GM19463 (cell line): Measurements from ENCODE around the gene SPOPL.
"Not testable (repeated sequence)": the region's sequence is repeated elsewhere in the genome, so short reads cannot be mapped to it uniquely, and the experiment has no call there.

Experiments used
- ATAC-seq: cut with Tn5 transposase; IDR thresholded peaks from one replicate; pipeline ENCODE4 v1.9.1; 2021; ENCODE audit warnings: mild to moderate bottlenecking, moderate library complexity; ENCODE audit not compliant: unreplicated experiment

SPOPL gene

DNA sequence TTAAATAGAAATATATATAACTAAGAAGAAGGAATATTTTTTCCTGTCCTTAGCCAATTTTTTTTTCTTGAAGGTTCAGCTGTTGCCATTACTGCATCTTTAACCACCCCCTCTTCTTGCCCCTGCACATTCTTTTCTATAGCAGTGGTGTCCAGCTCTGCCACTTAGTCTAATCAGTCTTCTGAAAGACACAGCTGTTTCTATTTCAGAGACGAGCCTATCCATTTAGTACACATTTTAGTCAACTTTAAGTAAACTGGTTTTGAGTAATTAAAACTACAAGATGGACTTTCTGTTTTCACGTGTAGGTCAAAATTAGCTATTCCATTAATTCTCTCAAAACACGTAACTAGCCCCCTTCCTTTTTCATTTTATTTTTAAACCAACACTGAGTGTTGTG is 21.0 kb downstream of the SPOPL start:
- ATAC-seq: peak; percentile 70

DNA sequence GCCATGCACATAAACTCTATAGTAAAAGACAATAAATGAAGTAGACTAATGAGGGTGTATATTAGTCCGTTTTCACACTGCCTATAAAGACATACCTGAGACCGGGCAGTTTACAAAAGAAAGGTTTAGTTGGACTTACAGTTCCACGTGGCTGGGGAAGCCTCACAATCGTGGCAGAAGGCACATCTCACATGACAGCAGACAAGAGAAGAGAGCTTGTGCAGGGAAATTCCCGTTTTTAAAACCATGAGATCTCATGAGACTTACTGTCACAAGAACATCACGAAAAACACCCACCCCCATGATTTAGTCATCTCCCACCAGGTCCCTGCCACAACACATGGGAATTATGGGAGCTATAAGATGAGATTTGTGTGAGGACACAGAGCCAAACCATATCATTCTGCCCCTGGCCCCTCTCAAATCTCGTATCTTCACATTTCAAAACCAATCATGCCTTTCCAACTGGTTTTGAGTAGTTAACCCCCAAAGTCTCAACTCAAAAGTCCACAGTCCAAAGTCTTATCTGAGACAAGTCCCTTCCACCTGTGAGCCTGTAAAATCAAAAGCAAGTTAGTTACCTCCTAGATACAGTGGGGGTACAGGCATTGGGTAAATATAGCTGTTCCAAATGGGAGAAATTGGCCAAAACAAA is 21.6 kb downstream of the SPOPL start:
- ATAC-seq: peak; percentile 57

DNA sequence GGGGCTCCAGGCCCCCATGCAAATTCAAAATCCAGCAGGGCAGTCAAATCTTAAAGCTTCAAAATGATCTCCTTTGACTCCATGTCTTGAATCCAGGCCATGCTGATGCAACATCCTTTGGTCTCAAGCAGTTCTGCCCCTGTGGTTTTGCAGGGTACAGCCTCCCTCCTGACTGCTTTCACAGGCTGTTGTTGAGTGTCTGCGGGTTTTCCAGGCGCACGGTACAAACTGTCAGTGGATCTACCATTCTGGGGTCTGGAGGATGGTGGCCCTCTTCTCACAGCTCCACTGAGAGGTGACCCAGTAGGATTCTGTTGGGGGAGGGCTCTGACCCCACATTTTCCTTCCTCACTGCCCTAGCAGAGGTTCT is 22.1 kb downstream of the SPOPL start:
- ATAC-seq: not testable (repeated sequence)

DNA sequence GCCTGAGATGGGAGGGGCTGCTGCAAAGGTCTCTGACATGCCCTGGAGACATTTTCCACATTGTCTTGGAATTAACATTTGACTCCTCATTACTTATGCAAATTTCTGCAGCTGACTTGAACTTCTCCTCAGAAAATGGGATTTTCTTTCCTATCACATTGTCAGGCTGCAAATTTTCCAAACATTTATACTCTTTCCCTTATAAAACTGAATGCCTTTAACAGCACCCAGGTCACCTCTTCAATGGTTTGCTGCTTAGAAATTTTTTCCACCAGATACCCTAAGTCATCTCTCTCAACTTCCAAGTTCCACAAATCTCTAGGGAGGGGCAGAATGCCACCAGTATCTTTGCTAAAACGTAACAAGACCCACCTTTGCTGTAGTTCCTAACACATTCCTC is 22.8 kb downstream of the SPOPL start:
- ATAC-seq: not testable (repeated sequence)

DNA sequence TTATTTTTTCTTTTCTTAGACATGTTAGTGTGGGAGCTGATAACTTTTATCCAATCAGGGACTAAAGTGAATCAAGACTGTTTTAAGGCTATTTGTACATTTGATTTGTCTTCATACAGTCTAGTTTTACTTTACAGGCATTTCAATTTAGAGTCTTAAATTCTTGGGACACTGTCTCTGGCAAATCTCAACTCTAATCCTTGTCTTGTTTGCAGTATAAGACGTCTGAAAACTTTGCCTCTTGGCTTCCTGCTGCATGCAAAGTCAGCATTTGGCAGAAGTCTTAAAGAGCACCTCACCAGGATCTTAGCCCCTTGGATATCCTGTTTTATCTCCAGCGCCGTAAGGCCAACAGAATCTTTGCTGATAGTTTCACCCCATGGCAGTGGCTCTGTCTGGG is 30.3 kb downstream of the SPOPL start:
- no peak for ATAC-seq

DNA sequence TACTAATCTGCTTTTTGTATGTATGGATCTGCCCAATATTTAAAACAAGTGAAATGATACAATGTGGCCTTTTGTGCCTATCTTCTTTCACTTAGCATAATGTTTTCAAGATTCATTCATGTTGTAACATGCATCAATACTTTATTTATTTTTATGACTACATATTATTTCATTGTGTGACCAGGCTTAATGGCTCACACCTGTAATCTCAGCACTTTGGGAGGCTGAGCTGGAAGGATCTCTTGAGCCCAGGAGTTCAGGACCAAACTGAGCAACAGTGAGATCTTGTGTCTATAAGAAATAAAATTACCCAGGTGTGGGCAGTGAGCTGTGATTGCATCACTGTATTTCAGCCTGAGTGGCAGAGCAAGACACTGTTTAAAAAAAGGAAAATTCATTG is 33.2 kb downstream of the SPOPL start:
- no peak for ATAC-seq

DNA sequence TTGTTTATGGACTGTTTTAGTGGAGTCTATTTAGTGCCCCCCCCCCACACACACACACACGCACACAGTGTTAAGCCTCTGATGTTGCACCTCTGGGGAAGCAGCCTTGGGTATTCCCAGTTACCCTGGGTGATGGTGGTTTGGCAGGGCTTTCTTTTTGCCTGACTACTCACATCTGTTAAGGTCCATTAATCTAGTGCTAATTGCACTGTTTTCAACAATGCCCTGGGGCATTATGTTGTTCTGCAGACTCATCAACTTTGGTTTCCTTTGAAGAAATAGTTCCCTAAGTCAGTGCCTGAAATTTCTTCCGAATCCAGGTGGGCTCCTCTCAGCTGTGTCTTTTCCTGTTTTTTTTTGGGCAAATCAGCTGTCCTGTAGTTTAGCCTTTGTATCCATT is 34.7 kb downstream of the SPOPL start:
- ATAC-seq: peak; percentile 73

DNA sequence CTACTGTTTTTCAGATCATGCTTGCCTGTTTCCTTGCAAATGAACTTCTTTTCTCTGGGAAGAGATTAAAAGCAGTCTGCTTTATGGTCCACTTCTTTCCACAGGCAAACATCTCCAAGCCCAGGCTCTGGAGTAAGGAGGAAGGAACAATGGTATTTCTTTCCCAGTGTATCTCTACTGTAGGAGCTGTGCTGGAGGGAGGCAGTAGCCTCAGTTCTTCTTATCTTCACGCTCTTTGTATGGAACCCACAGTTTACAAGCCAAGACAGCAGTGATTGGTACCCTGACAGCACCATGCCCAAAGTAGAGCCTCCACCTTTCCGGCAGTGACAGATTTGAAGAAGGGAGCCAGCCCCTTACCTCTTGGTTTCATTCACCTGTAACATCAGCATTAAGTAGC is 35.2 kb downstream of the SPOPL start:
- no peak for ATAC-seq

DNA sequence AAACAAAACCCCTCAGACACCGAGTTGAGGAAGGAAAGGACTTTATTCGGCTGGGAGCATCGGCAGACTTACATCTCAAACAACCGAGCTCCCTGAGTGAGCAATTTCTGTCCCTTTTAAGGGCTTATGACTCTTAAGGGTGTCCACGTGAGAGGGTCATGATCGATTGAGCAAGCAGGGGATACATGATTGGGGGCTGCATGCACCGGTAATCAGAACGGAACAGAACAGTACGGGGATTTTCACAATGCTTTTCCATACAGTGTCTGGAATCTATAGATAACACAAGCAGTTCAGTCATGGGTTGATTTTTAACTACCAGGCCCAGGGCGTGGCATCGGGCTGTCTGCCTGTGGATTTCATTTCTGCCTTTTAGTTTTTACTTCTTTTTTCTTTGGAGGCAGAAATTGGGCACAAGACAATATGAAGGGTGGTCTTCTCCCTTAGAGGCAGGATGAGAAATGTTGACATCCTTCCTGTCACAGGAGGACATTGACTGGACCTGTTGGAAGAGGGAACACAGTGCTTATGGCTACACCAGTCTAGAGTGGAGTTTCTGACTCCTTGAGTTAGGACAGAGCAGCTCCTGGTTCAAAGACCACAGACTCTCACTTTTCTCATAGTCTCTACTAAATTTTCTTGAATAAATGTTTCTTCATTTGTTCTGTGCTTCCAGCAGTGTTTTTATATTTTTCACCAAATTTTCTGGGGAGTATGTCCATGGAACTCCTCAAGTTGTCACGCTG is 35.8 kb downstream of the SPOPL start:
- ATAC-seq: no peak

DNA sequence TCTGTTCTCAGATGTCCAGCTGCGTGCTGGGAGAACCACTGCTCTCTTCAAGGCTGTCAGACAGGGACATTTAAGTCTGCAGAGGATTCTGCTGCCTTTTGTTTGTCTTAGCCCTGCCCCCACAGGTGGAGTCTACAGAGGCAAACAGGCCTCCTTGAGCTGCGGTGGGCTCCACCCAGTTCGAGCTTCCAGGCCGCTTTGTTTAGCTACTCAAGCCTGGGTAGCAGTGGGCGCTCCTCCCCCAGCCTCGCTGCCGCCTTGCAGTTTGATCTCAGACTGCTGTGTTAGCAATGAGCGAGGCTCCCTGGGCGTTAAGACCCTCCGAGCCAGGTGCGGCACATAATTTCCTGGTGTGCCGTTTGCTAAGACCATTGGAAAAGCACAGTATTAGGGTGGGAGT is 42.6 kb downstream of the SPOPL start:
- ATAC-seq: not testable (repeated sequence)

DNA sequence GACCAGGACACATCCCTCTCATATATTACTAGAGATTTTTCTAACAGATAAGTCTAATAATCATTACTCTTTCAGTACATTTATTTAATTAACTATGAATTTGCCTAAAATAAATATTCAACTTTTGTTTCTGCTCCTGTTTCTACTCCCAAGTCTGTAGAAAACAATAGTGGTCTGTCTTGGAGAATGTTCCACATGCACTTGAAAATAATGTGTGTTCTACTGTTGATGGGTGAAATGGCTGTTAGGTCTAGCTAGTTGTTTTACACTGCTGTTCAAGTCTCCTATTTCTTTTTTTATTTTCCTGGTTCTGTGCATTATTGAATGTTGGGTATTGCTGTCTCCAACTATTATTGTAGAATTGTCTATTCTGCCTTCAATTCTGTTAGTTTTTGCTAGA is 47.2 kb downstream of the SPOPL start:
- no peak for ATAC-seq

DNA sequence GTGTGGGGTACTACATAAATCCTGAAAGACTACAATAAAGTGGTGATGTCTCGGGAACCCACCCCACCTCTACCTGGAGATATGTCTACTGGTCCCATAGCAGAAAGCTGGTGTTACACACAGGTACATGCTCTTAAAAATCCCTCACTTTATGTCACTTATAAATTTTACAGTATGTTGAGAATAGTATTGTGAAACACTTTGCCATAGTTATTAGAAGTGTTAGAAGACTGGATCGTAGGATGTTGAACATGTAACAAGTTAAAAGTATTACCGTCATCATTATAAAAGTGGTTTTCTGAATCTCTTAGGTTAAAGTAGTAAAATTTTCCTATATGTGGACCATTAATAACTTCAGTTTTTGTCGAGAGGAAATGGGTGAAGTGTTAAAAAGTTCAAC is 48.6 kb downstream of the SPOPL start:
- no peak for ATAC-seq

DNA sequence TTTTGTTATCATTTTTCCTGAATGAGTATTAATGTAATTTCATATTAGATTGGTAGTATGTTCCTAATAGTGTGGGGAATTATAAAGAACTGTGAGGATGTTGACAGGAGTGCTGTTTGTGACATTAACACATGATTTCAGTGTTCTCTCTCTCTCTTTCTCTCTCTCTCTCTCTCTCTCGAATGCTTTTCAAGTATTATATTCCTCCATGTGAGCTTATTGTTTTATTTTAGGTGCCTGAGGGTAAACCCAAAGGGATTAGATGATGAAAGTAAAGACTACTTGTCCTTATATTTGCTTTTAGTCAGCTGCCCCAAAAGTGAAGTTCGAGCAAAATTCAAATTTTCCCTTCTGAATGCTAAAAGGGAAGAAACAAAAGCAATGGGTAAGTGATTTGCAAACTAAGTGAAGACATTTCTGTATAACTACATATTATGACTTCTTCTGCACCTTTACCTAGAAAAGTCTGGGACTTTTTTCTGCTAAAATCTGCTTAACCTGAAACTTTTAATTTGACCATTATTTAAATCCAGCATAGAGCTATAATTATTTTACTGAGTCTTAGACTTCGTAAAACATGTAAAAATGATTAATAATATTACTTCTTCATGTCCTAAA is 49.2 kb downstream of the SPOPL start:
- no peak for ATAC-seq

DNA sequence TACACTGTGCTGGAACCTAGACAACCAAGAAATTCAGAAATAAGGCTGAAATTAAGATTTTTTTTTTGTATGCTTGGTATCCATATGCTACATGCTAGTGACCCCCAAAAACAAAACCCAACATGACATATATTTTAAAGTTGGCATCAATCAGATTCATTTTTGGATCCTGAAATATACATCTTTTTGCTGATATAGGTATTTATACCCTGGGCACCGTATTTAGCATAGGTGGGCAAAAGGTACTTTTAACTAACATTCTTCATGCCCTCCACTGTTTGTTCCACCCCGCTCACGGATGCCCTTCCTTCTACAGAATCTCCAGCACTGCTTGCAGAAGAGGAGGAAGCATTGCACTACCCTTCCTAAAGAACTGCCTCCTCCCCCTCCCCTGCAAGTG is 52.6 kb downstream of the SPOPL start:
- ATAC-seq: no peak

DNA sequence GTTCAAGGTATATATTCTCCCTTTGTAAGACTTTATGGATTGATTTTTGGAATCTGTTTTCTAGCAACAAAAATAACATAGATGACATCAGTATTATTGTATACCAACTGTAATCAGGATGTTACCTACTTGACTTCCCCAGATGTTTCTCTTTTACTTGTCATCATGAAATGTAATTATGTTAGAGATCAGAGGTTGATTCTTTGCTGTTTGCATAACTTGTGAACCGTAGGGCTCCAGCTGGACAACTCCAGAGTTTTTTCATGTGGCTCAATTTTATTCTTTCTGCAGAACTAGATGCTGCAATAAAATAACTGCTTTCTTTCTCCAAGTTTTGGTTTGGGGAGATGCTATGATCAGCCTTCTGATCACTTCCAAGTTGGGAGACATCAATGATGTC is 58.1 kb downstream of the SPOPL start:
- ATAC-seq: no peak

DNA sequence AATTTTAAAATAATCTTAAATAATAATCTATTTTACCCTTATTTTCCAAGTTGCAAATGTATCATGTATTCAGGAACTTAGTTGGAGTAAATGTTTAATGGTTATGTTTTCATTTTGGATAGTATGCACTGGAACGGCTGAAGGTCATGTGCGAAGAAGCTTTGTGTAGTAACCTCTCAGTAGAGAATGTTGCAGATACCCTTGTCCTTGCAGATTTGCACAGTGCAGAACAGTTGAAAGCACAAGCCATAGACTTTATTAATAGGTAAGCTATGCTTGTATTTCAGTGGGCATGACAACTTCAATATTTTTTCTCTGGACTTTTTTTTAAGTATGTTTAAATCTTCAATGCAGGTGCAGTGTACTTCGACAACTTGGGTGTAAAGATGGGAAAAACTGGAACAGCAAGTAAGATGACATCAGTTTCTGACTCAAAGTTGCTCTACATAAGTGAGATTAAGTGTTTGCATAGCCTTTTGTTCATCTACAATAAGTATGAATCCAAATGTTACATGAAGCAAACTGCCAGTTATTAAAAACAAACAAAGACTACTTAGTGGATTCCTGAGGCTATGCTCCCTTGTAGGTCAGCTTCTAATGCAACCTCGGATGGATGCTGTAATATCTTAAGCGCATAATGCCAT is 63.1 kb downstream of the SPOPL start:
- no peak for ATAC-seq

DNA sequence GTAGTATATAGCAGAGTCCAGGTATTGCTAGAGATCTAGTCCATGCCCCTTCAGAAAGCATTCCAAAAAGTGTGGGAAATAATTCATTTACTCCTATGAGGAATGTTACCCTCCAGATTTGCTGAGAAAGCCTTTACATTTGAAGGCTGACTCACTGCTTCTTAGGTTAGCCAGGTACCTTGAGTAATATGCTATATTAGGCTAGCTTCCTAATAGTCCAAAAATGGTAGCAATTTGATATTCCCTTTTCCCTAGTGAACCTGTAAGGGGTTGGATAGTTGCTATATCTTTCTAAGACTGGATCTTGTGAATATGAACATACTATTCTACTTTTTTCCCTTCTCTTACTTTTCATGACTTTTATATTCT is 63.6 kb downstream of the SPOPL start:
- no peak for ATAC-seq

DNA sequence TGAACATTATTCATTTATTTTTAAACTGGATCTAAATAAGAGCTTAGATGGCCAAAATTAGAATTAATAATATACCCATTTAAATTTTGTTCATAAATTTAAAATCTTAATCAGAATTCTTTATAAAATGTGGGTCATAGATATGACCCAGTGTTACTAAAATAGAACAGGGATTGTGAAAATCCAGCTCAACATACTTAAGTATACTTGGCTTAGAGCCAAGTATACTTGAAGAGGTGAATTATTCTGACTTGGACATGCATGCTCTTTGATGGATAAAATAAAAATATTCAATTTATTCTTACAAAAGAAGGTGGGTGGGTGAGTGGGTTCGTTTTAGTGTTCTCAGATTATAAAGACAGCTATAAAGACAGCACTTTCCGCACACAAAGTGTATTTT is 70.7 kb downstream of the SPOPL start:
- no peak for ATAC-seq

DNA sequence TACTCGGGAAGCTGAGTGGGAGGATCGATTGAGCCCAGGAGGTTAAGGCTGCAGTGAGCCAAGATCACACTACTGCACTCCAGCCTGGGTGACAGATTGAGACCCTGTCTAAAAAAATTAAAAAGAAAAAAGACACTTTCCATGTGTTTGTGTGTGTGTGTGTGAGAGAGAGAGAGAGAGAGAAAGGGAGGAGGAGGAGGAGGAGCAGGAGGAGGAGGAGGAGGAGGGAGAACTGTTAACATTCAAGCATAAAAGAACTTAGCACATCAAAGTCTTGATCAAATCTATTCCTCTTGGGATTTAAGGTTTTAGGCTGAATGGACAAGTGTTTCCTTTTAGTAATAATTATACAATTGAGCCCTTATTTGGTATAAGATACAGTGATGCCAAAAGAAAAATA is 75.5 kb downstream of the SPOPL start:
- no peak for ATAC-seq

DNA sequence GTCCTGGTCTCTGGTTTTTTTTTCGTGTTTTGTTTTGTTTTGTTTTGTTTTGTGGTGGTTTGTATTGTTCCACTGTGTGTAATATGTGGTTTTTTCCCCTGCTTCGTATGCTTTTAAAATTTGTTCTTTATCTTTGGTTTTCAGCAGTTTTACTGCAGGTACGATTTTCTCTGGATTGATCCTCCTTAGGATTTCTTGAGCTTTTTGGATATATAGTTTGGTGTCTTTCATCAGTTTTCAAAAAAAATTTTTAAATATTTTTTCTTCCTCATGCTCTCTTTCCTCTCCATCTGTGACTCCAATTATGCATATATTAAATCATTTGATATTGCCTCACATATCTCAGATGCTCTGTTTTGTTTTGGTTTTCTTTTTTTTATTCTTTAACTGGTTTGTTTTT is 78.0 kb downstream of the SPOPL start:
- ATAC-seq: no peak

DNA sequence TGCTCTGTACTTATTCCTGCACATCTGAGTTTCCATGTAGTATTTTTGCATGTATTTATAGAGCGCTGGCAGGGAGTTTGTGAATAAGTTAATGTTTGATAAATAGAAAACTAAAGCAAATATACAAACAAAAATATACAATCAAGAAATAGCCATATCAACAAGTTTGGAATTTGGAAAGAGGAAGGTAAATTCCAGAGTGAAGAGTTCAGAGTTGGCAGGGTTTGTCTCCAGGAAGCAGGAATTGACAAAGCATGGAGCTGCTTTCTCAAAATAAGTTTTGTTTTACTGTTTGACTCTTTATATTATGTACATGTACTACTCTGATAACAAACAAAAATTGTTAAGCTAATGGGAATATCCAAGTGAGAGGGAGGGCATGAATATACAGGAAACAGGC is 80.3 kb downstream of the SPOPL start:
- ATAC-seq: no peak

DNA sequence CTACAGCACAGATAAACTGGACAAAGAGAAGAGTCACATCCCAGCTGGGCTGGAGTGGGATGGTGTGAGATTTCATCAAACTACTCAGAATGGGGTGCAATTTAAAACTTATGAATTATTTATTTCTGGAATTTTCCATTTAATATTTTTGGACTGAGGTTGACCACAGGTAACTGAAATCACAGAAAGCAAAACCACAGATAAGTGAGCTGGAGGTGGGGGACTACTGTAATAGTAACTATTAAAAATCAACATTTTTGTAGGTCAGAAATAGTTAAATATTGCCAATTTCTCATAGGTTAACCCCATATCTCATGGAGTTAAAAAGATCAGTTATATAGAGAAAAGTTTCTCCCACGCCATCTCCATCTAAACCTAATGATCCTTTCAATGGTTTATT is 88.1 kb downstream of the SPOPL start:
- no peak for ATAC-seq
